Cardiac septum (tissue), 1 donor: ENCODE results near the gene USP38. TPM values are rescaled to one million over a fixed set of nuclear protein-coding genes. Genes with fewer than 3 reads are reported as not detected.
"Not testable (repeated sequence)": the region's sequence is repeated elsewhere in the genome, so short reads cannot be mapped to it uniquely, and the experiment has no call there.

Source experiments
- DNase-seq: peaks from one replicate; pipeline ENCODE4 v3.0.0-alpha.2; 2020; ENCODE audit warnings: low spot score
- intact Hi-C: fragments of 100-400 bp; cut with DNase I; formaldehyde crosslinking; loops from one replicate; pipeline ENCODE4 v1.14.0; 2022
- total RNA-seq: library from RNA; stranded (reverse); fragmentation: NEBNext Ultra II Directional; extraction: Animal tissue kit (Norgen Biotek cat#: 25700); gene quantifications from one replicate; pipeline ENCODE4 v1.2.1, GENCODE V29; 2021
- donor health status: DM: no; HTN: no; CAD: no.

The USP38 gene
- total RNA-seq, 1 donor from 2014 or later = 18.7 TPM

- no peak for DNase-seq
- intact Hi-C loops = no loop called here
Measured at GRCh38 chr4:143203577-143203976, 18.9 kb downstream of the USP38 start.

GRCh38 chr4:143207555-143207954, 22.8 kb downstream of the USP38 start:
- no peak for DNase-seq
- intact Hi-C loops = loop anchor here (2.0 to 5.0 kb wide), 3 partner anchors 75 to 277 kb away; partner anchors contain the start of gene GAB1

- no peak for DNase-seq
- intact Hi-C loops = no loop called here
Measured at GRCh38 chr4:143212566-143212965, 27.8 kb downstream of the USP38 start.

DNA sequence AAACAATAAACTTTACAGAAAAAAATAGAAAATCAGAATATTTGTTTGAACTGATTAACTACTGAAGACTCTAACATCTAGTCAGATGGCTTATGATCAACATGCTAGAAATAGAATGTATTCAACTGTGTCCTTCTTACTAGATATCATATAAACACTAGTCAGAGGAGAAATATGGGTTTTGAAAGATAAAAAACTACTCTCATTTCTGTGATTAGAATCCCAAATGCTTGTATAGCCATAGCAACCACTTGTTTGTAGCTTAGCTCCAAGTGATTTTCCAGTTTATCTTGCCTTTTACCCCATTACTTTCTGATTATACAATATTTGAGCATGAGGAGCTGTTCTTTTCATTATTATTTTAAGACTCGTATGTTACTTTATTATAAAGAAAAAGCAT, 31.2 kb downstream of the USP38 start:
- intact Hi-C loops = no loop called here

DNA sequence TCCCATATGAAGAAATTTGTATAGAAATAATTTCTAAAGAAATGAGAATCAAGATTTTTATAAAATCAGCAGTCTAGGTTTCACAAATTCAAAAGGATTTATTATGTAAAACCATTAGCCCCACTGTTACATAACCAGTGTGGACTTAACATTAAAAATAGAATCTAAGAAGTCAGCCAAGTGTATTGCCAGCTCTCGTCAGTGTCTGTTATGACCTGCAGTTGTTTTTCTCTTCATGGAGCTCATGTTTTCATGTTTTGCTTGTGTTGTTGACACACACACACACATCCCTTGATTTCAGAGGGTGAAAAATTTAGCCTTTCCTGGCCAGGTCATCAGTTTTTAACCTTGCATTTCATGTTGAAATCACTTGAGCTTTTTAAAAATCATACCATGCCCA, 39.5 kb downstream of the USP38 start:
- no peak for DNase-seq
- intact Hi-C loops = no loop called here

More for the DNA sequence above, 31.2 kb downstream of the USP38 start:
- no peak for DNase-seq

DNA sequence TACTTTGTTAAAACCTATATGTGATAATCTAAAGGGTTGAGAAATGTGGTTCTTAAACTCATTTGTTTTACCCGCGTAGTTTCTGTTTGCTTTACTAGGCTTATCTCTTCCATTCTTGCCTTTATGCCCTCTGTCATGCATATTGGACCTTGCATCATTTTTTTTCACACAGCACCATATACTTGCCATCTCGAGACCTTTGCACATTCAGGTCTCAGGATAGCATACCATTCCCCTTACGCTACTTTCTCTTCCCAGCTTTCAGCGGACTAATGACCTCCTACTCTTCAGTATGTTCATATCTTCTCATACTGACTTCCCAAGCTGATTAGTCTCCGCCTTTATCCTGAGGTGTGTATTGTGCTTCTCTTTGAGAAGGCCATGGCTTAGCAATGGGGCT, 40.5 kb downstream of the USP38 start:
- DNase-seq = no peak
- intact Hi-C loops = no loop called here

DNA sequence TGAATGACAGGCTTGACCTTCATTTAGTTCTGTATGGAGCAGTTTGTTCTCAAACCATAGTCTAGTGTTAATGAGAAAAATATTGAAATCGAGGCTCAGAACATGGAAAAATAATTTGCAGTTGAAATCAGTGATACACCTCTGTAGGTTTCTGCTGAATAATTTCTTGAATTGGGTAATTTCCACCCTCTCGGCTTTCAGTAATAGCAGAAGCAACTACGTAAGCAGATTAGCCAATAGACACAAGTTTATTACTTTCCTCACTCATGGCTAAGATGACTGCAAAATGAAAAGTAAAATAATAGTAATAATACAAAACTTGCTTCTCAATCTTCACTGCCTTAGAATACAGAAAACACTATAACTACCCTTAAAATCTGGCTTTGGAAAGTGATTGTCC, 46.0 kb downstream of the USP38 start:
- DNase-seq = no peak
- intact Hi-C loops = no loop called here

- intact Hi-C loops = no loop called here
- no peak for DNase-seq
Measured at GRCh38 chr4:143232277-143232676, 47.6 kb downstream of the USP38 start.

DNA sequence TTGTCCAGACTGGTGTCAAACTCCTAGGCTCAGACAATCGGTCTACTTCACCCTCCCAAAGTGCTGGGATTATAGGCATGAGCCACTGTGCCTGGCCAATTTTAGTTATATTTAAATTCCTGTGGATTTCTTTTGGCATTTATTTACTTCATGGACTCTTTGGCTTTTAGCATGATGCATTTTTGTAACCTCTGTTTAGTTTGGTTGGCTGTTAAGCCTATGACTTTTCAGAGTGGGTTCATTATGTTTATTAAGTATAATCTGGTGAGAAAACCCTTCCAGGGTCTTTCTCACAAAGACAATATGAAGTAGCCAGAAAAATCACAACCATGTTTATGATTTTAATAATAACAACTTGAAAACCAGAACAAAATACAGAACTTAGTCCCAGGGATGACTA, 49.4 kb downstream of the USP38 start:
- no peak for DNase-seq
- intact Hi-C loops = no loop called here

- DNase-seq, intact Hi-C loops: not testable (repeated sequence)
Measured at GRCh38 chr4:143237195-143237594, 52.5 kb downstream of the USP38 start.

DNA sequence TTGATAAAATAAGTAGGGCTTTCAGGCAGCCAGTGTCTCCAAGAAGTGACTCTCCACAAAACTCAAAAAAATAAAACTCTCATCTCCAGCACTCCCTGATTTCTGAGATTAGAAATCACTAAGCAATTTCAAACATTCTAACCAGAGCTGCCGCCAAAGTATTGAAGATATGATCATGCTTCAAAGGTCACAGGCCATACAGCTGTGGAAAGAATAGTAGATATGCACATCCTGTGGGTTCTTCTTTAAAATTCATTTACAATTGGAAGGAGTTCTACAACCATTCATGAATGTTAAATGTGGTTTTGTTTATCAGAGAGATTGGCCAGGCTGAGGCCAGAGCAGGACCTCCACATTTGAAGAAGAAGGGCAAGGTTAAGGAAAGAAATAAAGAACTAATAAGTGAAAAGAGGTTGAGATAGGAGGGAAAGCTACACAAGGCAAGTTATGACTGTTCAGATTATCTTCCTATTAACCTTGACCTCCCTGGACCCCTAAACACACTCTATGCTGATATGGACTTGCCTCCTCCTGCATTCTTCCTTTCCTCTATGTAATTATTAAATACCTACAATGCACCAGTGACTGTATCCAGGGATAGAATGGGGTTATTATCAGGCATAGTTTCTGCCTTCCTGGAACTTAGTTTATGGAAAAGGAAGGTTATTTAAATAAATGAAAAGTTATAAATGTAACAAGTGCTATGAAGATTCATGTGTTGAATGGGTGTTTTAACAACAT, 56.4 kb downstream of the USP38 start:
- intact Hi-C loops = no loop called here
- no peak for DNase-seq

DNA sequence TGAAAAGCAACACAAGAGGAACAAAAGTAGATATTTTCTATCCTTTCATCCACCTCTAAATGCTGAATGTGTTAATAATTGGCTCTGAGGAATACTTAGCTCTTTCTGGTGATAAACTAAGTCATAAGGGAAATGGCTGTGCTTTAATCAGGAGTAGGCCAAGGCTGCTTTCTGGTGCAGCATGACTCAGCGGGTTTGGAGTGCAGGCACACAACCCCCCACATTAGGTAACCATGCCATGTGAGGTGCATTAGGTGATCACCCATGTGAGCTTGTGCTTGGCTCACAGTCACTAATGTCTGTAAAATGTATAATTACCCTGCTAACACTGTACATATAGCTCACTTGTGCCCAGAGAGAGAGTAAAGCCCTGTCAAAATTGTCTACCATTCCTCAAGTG, 57.2 kb downstream of the USP38 start:
- no peak for DNase-seq
- intact Hi-C loops = no loop called here

- intact Hi-C loops = no loop called here
- no peak for DNase-seq
Measured at GRCh38 chr4:143243041-143243440, 58.3 kb downstream of the USP38 start.

GRCh38 chr4:143246977-143247376, 62.3 kb downstream of the USP38 start:
- intact Hi-C loops = no loop called here
- DNase-seq = no peak

- no peak for DNase-seq
- intact Hi-C loops = no loop called here
Measured at GRCh38 chr4:143247866-143248265, 63.1 kb downstream of the USP38 start.

DNA sequence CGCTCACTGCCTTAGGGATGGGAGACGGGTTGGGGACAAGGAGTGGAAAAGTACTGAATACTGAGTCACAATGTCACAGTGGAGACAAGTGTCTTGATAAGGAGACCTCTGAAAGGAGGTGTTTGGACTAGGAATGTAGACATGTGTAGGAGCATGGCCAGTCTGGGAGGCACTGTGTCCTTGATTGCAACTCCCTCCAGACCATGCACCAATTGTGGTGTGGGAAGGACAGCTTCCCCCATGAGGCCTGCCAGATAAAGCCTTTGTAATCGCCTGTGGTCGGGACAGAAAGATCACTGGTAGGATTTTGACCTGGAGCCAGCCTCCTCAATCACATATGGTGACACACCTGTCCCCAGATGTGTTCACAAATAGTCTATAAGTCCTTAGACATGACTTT, 64.1 kb downstream of the USP38 start:
- DNase-seq = no peak
- intact Hi-C loops = no loop called here

DNA sequence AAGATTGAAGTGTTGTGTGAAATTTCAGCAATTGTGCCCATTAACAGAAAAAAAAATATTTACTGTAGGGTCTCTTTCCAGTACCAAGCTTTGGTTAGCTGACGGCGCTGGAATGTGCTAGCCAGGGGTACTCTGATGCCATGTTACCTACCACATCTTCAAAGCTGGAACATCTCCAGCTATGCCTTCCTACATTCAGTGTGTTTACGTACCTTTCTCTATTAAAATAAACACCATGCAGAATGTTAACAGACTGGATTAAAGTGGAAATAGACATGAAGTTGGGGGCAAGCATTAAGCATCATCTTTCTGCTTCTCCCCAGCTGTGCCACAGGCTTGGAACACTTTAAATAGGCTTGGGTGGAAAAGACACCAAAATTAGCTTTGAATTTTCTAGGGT, 65.9 kb downstream of the USP38 start:
- intact Hi-C loops = no loop called here
- DNase-seq = no peak

GRCh38 chr4:143251348-143251747, 66.6 kb downstream of the USP38 start:
- intact Hi-C loops = no loop called here
- DNase-seq = no peak

DNA sequence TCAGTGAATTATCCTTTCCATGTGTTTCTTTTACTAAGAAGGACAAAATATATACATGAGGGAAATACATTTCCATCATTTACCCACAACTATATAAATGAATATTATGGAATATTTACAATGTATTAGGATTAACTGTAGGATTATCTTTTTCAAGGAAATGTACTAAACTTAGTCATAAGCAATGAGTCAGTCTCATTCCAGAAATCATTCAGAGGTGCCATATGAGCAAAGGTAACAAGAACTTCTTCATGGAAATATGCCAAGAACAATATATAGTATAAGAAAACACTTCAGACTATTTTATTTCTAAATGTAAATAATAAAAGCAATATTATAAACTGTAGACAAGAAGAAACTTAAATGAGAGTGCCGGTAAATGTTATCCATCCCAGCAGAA, 67.1 kb downstream of the USP38 start:
- DNase-seq = no peak
- intact Hi-C loops = no loop called here

- intact Hi-C loops = no loop called here
- DNase-seq = no peak
Measured at GRCh38 chr4:143252478-143252877, 67.8 kb downstream of the USP38 start.

GRCh38 chr4:143253166-143253565, 68.4 kb downstream of the USP38 start:
- intact Hi-C loops = no loop called here
- DNase-seq = no peak
